GM20000 (cell line): ENCODE results near the gene CPLANE1.
"Not testable (repeated sequence)": the region's sequence is repeated elsewhere in the genome, so short reads cannot be mapped to it uniquely, and the experiment has no call there.

Source experiments
- DNase-seq: peaks from one replicate; pipeline ENCODE4 v3.0.0; 2012; ENCODE audit warnings: low spot score
- TF ChIP-seq, protein P1 (sequence below): IDR thresholded peaks from 2 replicates; pipeline ENCODE4 v1.5.1; 2012; ENCODE audit warnings: mild to moderate bottlenecking, control low read depth; ENCODE audit errors: extremely low read depth, missing control alignments

The CPLANE1 gene

DNA sequence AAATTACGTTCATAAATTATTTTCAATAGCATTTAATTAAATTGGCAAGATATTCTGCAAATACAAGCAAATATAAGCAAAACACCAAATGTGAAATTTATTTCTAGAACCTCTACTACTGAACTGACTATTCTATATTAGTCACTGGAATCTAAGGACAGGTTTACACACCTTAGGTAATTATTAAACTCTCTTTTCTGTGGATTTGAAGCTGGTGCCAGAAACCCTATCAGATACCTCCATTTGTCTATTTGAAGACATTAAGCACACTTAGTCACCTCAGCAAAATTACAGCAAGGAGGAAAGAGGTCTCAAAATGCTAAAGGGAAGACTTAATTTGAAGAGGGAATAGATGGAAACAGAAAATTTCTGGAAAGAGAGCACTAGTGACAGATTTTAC is 83.4 kb downstream of the CPLANE1 start:
- DNase-seq, result no peak
- TF ChIP-seq, protein P1, sequence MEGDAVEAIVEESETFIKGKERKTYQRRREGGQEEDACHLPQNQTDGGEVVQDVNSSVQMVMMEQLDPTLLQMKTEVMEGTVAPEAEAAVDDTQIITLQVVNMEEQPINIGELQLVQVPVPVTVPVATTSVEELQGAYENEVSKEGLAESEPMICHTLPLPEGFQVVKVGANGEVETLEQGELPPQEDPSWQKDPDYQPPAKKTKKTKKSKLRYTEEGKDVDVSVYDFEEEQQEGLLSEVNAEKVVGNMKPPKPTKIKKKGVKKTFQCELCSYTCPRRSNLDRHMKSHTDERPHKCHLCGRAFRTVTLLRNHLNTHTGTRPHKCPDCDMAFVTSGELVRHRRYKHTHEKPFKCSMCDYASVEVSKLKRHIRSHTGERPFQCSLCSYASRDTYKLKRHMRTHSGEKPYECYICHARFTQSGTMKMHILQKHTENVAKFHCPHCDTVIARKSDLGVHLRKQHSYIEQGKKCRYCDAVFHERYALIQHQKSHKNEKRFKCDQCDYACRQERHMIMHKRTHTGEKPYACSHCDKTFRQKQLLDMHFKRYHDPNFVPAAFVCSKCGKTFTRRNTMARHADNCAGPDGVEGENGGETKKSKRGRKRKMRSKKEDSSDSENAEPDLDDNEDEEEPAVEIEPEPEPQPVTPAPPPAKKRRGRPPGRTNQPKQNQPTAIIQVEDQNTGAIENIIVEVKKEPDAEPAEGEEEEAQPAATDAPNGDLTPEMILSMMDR, result no peak

DNA sequence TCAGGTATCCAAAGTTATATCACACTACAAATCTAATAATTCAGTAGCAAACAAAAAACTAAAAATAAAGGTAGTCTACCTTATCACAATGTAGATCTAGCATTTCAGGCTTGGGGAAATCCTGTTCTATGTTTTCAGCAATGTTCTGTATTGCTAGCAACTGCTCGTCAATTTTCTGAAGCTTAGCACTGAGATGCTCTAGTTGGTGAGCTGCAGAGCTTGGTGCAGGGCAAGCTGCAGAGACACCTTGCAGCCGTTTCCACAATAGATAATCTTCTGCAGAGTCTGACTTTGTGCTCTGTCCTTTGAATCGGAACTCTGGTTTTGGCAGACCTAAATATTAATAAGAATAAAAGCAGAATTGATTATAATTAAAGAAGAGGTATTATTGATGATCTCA is 95.5 kb downstream of the CPLANE1 start:
- TF ChIP-seq, protein P1, result no peak
- no peak for DNase-seq

DNA sequence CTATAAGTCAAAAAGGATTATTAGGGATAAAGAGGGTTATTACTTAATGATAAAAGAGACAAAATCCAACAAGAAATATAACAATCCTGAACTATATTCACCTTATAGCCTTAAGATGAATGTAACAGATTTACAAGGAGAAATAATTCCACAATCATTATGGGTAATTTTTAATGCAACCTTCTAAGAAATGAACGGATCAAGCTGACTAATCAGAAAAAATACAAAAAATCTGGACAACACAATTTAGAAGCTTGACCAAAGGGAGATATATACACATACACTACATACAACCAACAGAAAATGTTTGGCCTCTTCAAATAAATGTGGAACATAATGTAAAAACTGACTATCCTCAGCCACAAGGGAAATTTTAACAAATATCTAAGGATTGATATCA is 102.3 kb downstream of the CPLANE1 start:
- TF ChIP-seq, protein P1, result no peak
- no peak for DNase-seq

DNA sequence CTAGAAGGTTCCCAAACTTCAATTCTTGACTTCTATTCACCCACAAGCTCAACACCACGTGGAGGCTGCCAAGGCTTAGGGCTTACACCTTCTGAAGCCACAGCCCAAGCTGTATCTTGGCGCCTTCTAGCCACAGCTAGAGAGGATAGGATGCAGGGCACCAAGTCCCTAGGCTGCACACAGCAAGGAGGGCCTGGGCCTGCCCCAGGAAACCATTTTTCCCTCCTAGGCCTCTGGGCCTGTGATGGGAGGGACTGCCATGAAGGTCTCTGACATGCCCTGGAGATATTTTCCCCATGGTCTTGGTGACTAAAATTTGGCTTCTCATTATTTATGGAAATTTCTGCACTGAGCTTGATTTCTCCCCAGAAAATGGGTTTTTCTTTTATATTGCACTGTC is 112.5 kb downstream of the CPLANE1 start:
- TF ChIP-seq, protein P1, result no peak
- no peak for DNase-seq

DNA sequence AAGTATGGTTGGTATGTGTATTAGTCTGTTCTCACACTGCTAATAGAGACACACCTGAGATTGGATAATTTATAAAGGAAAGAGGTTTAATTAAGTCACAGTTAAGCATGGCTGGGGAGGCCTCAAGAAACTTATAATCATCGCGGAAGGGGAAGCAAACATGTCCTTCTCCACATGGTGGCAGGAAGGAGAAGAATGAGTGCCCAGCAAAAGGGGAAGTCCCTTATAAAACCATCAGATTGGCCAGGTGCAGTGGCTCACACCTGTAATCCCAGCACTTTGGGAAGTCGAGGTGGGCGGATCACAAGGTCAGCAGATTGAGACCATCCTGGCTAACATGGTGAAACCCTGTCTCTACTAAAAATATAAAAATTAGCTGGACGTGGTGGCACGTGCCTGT is 113.9 kb downstream of the CPLANE1 start:
- DNase-seq, result not testable (repeated sequence)

DNA sequence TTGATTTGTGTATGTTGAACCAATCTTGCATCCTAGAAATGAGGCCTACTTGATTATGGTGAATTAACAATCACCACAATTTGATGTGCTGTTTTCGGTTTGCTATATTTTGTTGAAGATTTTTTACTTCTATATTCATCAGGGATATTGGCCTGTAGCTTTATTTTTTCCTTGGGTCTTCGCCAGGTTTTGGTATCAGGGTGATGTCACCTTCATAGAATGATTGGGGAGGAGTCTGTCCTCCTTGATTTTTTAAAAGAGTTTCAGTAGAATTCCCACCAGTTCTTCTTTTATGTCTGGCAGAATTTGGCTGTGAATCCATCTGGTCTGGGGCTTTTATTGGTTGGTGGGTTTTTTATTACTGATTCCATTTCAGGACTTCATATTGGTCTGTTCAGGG is 115.2 kb downstream of the CPLANE1 start:
- TF ChIP-seq, protein P1, result no peak
- no peak for DNase-seq

DNA sequence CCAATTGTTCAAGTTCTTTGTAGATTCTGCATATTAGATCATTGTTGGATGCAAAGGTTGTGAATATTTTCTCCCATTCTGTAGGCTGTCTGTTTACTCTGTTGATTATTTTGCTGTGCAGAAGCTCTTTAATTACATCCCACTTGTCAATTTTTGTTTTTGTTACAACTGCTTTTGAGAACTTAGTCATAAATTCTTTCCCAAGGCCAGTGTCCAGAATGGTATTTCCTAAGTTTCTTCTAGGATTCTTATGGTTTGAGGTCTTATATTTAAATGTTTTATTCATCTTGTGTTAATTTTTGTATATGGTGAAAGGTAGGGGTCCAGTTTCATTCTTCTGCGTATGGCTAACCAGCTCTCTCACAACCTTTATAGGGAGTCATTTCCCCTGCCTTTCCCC is 116.5 kb downstream of the CPLANE1 start:
- DNase-seq, result no peak
- TF ChIP-seq, protein P1, result no peak

DNA sequence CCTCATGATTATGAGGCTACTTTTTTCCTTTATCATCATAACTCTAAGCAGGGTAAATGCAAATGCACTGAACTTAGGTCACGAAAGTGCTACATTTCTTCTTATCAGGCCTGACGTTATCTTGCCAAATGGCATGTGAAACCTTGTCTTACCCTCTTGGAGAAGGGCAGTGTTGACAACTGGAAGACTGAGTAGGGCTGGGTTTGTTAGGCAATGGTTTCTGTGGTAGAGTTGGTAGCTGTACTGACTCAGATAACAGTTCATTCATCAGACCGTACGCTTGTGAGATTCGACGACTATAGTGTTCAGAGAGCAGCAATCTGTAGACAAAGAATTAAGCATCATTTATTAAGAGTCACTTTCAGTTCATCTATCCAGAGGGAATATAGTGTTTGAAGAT is 127.7 kb downstream of the CPLANE1 start:
- no peak for DNase-seq
- TF ChIP-seq, protein P1, result no peak
